Neuronal stem cell (in vitro differentiated cells): ENCODE results near the gene PHEX. TPM values are rescaled to one million over a fixed set of nuclear protein-coding genes. Genes with fewer than 3 reads are reported as not detected.

Experiments
- DNase-seq: peaks from one replicate; pipeline ENCODE4 v3.0.0-alpha.2; 2013; ENCODE audit warnings: low spot score
- H2AFZ ChIP-seq: one replicate; pipeline ENCODE4 v1.6.1; 2013; ENCODE audit warnings: mild to moderate bottlenecking, low read length, inconsistent platforms
- H2AK5ac ChIP-seq: 2 replicates; pipeline ENCODE4 v1.6.1; 2013; ENCODE audit warnings: low read depth, mild to moderate bottlenecking, inconsistent platforms, low read length, moderate library complexity, mixed read lengths
- H2BK120ac ChIP-seq: 2 replicates; pipeline ENCODE4 v1.6.1; 2013; ENCODE audit warnings: low read depth, mild to moderate bottlenecking, inconsistent platforms, low read length, moderate library complexity, mixed read lengths
- H2BK12ac ChIP-seq: one replicate; pipeline ENCODE4 v1.6.1; 2013; ENCODE audit warnings: low read length, inconsistent platforms
- H2BK15ac ChIP-seq: 2 replicates; pipeline ENCODE4 v1.6.1; 2013; ENCODE audit warnings: mild to moderate bottlenecking, low read length, inconsistent platforms, mixed read lengths
- H2BK5ac ChIP-seq: one replicate; pipeline ENCODE4 v1.6.1; 2013; ENCODE audit warnings: inconsistent platforms, mild to moderate bottlenecking, low read length, moderate library complexity
- H3K14ac ChIP-seq: one replicate; pipeline ENCODE4 v1.6.1; 2013; ENCODE audit warnings: low read length, inconsistent platforms
- H3K18ac ChIP-seq: 2 replicates; pipeline ENCODE4 v1.6.1; 2013; ENCODE audit warnings: low read length, inconsistent platforms
- H3K23ac ChIP-seq: 2 replicates; pipeline ENCODE4 v1.6.1; 2013; ENCODE audit warnings: low read depth, mild to moderate bottlenecking, mixed read lengths, low read length, inconsistent platforms; ENCODE audit not compliant: poor library complexity
- H3K27ac ChIP-seq: replicated peaks from 3 replicates; pipeline ENCODE4 v1.5.1; 2013; ENCODE audit warnings: low read length, inconsistent platforms
- H3K27me3 ChIP-seq, 3 experiments: 2 replicates each; pipeline ENCODE4 v1.6.1; 2013; ENCODE audit warnings: low read length in 3 of 3, mild to moderate bottlenecking in 2 of 3, inconsistent platforms in 1 of 3, low read depth in 1 of 3, mixed read lengths in 1 of 3, moderate library complexity in 1 of 3; ENCODE audit not compliant: control insufficient read depth in 3 of 3, insufficient read depth in 3 of 3
- H3K36me3 ChIP-seq, 2 donors: replicated peaks in 1 of 2; 2 replicates each; pipeline ENCODE4 v1.6.1; 2013; ENCODE audit warnings: low read length in 2 of 2; ENCODE audit not compliant: control insufficient read depth in 2 of 2, insufficient read depth in 2 of 2
- H3K4ac ChIP-seq: 2 replicates; pipeline ENCODE4 v1.6.1; 2013; ENCODE audit warnings: inconsistent platforms, mild to moderate bottlenecking, low read length, moderate library complexity
- H3K4me1 ChIP-seq, 2 donors: 1 replicate in 1 of 2; 2 replicates in 1 of 2; pipeline ENCODE4 v1.6.1; 2013; ENCODE audit warnings: low read length in 2 of 2, low read depth in 1 of 2; ENCODE audit not compliant: control insufficient read depth in 2 of 2, insufficient read depth in 1 of 2
- H3K4me2 ChIP-seq: one replicate; pipeline ENCODE4 v1.6.1; 2013; ENCODE audit warnings: mild to moderate bottlenecking, low read length, inconsistent platforms; ENCODE audit not compliant: insufficient read depth, poor library complexity, severe bottlenecking
- H3K4me3 ChIP-seq, 2 donors: 2 replicates each; pipeline ENCODE4 v1.5.1; 2013; ENCODE audit warnings: low read length in 2 of 2, mild to moderate bottlenecking in 2 of 2, inconsistent platforms in 1 of 2, moderate library complexity in 1 of 2
- H3K79me1 ChIP-seq: one replicate; pipeline ENCODE4 v1.6.1; 2013; ENCODE audit warnings: low read depth, mild to moderate bottlenecking, inconsistent platforms, low read length, moderate library complexity
- H3K9ac ChIP-seq: one replicate; pipeline ENCODE4 v1.6.1; 2013; ENCODE audit warnings: mild to moderate bottlenecking, low read depth, low read length, inconsistent platforms; ENCODE audit not compliant: poor library complexity
- H3K9me3 ChIP-seq, 2 donors: replicated peaks in 1 of 2; 2 replicates each; pipeline versions ENCODE3 to v1.6.1; 2013; ENCODE audit warnings: low read length in 2 of 2, mild to moderate bottlenecking in 2 of 2, inconsistent platforms in 1 of 2, low read depth in 1 of 2, mixed read lengths in 1 of 2, moderate library complexity in 1 of 2; ENCODE audit not compliant: control insufficient read depth in 2 of 2, insufficient read depth in 1 of 2
- H4K8ac ChIP-seq: one replicate; pipeline ENCODE4 v1.6.1; 2013; ENCODE audit warnings: low read depth, mild to moderate bottlenecking, inconsistent platforms, low read length, moderate library complexity
- H4K91ac ChIP-seq: one replicate; pipeline ENCODE4 v1.6.1; 2013; ENCODE audit warnings: low read length, low read depth, mild to moderate bottlenecking, inconsistent platforms; ENCODE audit not compliant: poor library complexity
- WGBS, 2 donors: extraction: QIAGEN DNeasy Blood & Tissue Kit; methylation state at CpG; one replicate each; pipeline ENCODE4 v1.1.7; 2013; ENCODE audit warnings: missing lambda C conversion rate in 2 of 2, mixed read lengths in 1 of 2; ENCODE audit not compliant: insufficient read length in 2 of 2, insufficient replicate concordance in 1 of 2; ENCODE audit errors: extremely low coverage in 2 of 2; 5-methylcytosine and 5-hydroxymethylcytosine counted together
- polyA plus RNA-seq, 2 experiments: library from polyadenylated mRNA; stranded (reverse); fragments of 200-250 nt; gene quantifications; one replicate each; pipeline ENCODE4 v1.2.3, GENCODE V29; 2013

Gene PHEX
- 0.01 TPM for polyA plus RNA-seq (2013, experiment 1 of 2)
- 0.06 TPM for polyA plus RNA-seq (2013, experiment 2 of 2)

DNA sequence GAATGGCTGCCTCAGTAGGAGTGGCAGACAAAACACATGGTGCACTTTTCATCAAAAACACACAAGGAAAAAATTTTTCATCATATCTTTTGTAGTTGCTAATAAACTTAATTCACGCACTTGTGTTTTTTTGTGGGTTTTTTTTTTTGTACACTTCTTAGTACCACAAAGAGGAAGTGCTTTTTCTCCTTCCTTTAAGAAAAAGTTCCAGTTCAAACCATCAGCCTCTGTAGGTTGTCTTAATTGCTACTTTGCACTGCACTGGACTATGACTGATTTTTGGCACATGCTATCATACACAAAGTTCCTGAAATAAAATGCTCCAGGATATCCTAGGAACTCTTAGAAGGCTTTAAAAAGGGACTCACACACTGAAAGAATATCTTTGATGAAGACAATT lies at the start of gene PHEX:
Gene PHEX (plus strand): TSS at position 242 of the 400 bp plus-strand sequence. CDS start 681 bp downstream, outside the sequence.
- H2BK5ac ChIP-seq = no peak within 1 kb of the TSS
- DNase-seq = no peak
- no peak within 1 kb of the TSS for H3K4ac ChIP-seq
- no peaks in the 10 kb centered on the region for H3K27me3 ChIP-seq
- no peak within 1 kb of the TSS for H2BK15ac ChIP-seq
- no peak within 1 kb of the TSS for H4K8ac ChIP-seq
- no peak within 1 kb of the TSS for H3K9ac ChIP-seq
- no peaks in the 10 kb centered on the region for H3K4me1 ChIP-seq
- H3K23ac ChIP-seq = no peak within 1 kb of the TSS
- H3K79me1 ChIP-seq = no peaks in the 10 kb centered on the region
- no peak within 1 kb of the TSS for H3K14ac ChIP-seq
- H4K91ac ChIP-seq = no peak within 1 kb of the TSS
- no peak within 1 kb of the TSS for H3K4me2 ChIP-seq
- H2AK5ac ChIP-seq = no peak within 1 kb of the TSS
- no peak within 1 kb of the TSS for H3K27ac ChIP-seq
- no peaks in the 10 kb centered on the region for H3K9me3 ChIP-seq
- no peak within 1 kb of the TSS for H2BK12ac ChIP-seq
- H3K18ac ChIP-seq = no peak within 1 kb of the TSS
- no peak within 1 kb of the TSS for H2BK120ac ChIP-seq
- H2AFZ ChIP-seq = no peak within 1 kb of the TSS
- no peaks in the 10 kb centered on the region for H3K36me3 ChIP-seq
- no peak within 1 kb of the TSS for H3K4me3 ChIP-seq
- WGBS, 2 donors = no CpG with 5 or more reads among the region's 1 CpG

DNA sequence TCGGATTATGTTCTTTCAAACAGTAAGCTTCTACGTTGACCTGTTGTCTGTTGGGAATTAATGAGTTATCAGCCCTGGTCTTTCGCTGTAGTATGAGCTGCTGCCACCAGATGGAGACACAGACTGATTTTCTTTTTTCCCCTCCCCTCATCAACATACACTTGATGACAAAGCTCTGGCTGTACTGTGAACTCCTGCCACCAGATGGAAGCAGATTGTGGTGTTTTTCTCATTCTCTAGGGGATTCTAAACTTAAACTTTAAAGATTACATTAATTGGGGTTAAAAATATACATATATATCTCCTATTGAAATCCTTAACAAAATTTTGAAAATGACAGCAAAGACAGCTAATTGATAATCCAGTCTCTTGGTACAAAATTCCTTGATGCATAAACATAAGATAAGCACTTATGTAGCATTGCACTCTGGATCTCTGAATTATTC lies 46.8 kb upstream of the PHEX start:
- no peak overlapping the region for H3K23ac ChIP-seq
- no CpG with 5 or more reads among the region's 3 CpGs for WGBS, 2 donors
- peaks cover 0 to 65% of the 10 kb centered on the region in 2 donors for H3K36me3 ChIP-seq
- H3K4ac ChIP-seq = no peak overlapping the region
- peak; percentile 65 for DNase-seq
- H2BK15ac ChIP-seq = no peak overlapping the region
- H3K4me2 ChIP-seq = no peak overlapping the region
- no peak overlapping the region for H2BK12ac ChIP-seq
- no peaks in the 10 kb centered on the region for H3K79me1 ChIP-seq
- H3K18ac ChIP-seq = no peak overlapping the region
- no peak overlapping the region for H2AFZ ChIP-seq
- H4K8ac ChIP-seq = no peak overlapping the region
- H3K4me3 ChIP-seq = no peak overlapping the region
- H2BK5ac ChIP-seq = no peak overlapping the region
- no peak overlapping the region for H3K14ac ChIP-seq
- H2AK5ac ChIP-seq = no peak overlapping the region
- no peaks in the 10 kb centered on the region for H3K27me3 ChIP-seq
- no peak overlapping the region for H4K91ac ChIP-seq
- H3K4me1 ChIP-seq = peaks cover 0 to 2% of the 10 kb centered on the region in 2 donors
- no peak overlapping the region for H3K9ac ChIP-seq
- H3K9me3 ChIP-seq = no peaks in the 10 kb centered on the region
- H2BK120ac ChIP-seq = no peak overlapping the region
- H3K27ac ChIP-seq = no peak overlapping the region

DNA sequence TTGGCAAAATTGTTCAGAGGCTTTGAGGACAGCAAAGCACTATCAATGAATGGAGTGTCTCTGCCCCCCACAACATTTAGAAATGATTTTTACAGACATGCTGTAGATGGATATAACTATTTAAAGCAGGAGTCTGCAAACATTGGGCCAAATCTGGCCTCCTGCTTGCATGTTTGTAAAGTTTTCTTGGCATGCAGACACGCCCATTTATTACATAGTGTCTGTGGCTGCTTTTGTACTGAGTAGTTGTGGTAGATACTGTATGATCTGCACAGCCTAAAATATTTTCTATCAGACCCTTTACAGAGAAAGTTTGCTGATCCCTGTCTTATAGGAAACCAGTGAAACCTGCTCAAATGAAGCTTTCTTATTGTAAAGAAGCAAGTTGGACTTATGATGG lies 45.5 kb upstream of the PHEX start:
- Histone ChIP-seq H4K91ac (no peak overlapping the region), H3K36me3 (peaks cover 0 to 66% of the 10 kb centered on the region in 2 donors), H2AFZ (no peak overlapping the region), H3K9ac (no peak overlapping the region), H2BK15ac (no peak overlapping the region), H3K9me3 (no peaks in the 10 kb centered on the region), H2BK12ac (no peak overlapping the region), H2BK120ac (no peak overlapping the region), H3K14ac (no peak overlapping the region), H3K4me2 (no peak overlapping the region), H2BK5ac (no peak overlapping the region), H3K18ac (no peak overlapping the region), H2AK5ac (no peak overlapping the region), H3K4ac (no peak overlapping the region), H3K79me1 (no peaks in the 10 kb centered on the region), H3K4me1 (peaks cover 0 to 2% of the 10 kb centered on the region in 2 donors), H3K27me3 (no peaks in the 10 kb centered on the region), H4K8ac (no peak overlapping the region), H3K4me3 (no peak overlapping the region), H3K23ac (no peak overlapping the region), H3K27ac (no peak overlapping the region)
- no peak for DNase-seq
- no CpG with 5 or more reads among the region's 1 CpG for WGBS, 2 donors

DNA sequence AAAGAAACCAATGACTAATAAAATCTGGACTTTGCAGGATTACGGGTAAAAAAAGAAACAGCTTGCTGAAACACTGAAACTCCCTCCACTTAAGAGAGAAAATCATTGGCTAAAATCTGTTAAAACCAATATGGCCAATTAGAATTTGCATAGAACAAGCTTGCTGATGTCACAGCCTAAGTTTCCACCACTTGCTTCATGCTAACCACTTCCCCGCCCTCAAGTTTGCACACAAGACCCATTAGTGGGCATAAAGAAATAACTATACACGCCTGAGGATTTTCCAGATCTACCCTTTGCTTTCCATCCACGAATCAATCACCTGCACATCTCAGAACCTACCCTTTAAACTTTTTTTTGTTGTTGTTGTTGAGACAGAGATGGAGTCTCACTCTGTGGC lies 42.7 kb upstream of the PHEX start:
- Histone ChIP-seq H2BK15ac (no peak overlapping the region), H3K27me3 (no peaks in the 10 kb centered on the region), H3K36me3 (peaks cover 0 to 86% of the 10 kb centered on the region in 2 donors), H2BK5ac (no peak overlapping the region), H2AK5ac (no peak overlapping the region), H3K4ac (no peak overlapping the region), H3K23ac (no peak overlapping the region), H2BK12ac (no peak overlapping the region), H3K79me1 (no peaks in the 10 kb centered on the region), H3K9me3 (no peaks in the 10 kb centered on the region), H3K18ac (no peak overlapping the region), H3K4me3 (no peak overlapping the region), H4K91ac (no peak overlapping the region), H3K14ac (no peak overlapping the region), H3K27ac (no peak overlapping the region), H4K8ac (no peak overlapping the region), H2AFZ (no peak overlapping the region), H2BK120ac (no peak overlapping the region), H3K4me1 (peaks cover 0 to 2% of the 10 kb centered on the region in 2 donors), H3K4me2 (no peak overlapping the region), H3K9ac (no peak overlapping the region)
- WGBS, 2 donors = no CpG with 5 or more reads among the region's 4 CpGs
- no peak for DNase-seq
